Right lobe of liver (tissue), 6 donors: ENCODE results near the gene COL5A1. TPM values are rescaled to one million over a fixed set of nuclear protein-coding genes. Genes with fewer than 3 reads are reported as not detected.

Experiments
- ATAC-seq, 4 donors: fragments of 200-7000 bp; cut with Tn5 transposase; one replicate each; pipeline ENCODE4 v1.9.1; 2020; ENCODE audit warnings: mild to moderate bottlenecking in 4 of 4, moderate library complexity in 4 of 4
- DNase-seq, 3 donors: peaks; one replicate each; pipeline ENCODE4 v3.0.0-alpha.2; 2020
- H3K27ac ChIP-seq, 3 donors: fragments of 200-600 bp; one replicate each; pipeline ENCODE4 v1.8.0; 2022
- H3K27me3 ChIP-seq, 2 donors: fragments of 200-600 bp; one replicate each; pipeline ENCODE4 v1.8.0; 2022
- H3K36me3 ChIP-seq, 4 donors: fragments of 200-600 bp; sonication (generic) in 1 of 4; one replicate each; pipeline versions ENCODE4 v1.5.1 to v1.8.0; 2017 to 2022; ENCODE audit warnings: control low read depth in 1 of 4
- H3K4me1 ChIP-seq, 4 donors: fragments of 200-600 bp; sonication (generic) in 1 of 4; one replicate each; pipeline versions ENCODE4 v1.5.1 to v1.8.0; 2017 to 2022; ENCODE audit warnings: control low read depth in 1 of 4
- H3K4me3 ChIP-seq, 3 donors: fragments of 200-600 bp; one replicate each; pipeline ENCODE4 v1.8.0; 2022
- H3K9me3 ChIP-seq, 4 donors: fragments of 200-600 bp; sonication (generic) in 1 of 4; one replicate each; pipeline versions ENCODE4 v1.5.1 to v1.8.0; 2017 to 2022; ENCODE audit warnings: control low read depth in 1 of 4
- POLR2A ChIP-seq: fragments of 450-650 bp; IDR thresholded peaks from one replicate; pipeline ENCODE4 v1.6.1; 2017; ENCODE audit warnings: antibody characterized with exemption, mild to moderate bottlenecking
- WGBS: methylation state at CpG from one replicate; pipeline ENCODE4 v1.1.6; 2018; ENCODE audit warnings: low coverage, low lambda C conversion rate; ENCODE audit not compliant: insufficient coverage; ENCODE audit errors: missing lambda C conversion rate; 5-methylcytosine and 5-hydroxymethylcytosine counted together
- intact Hi-C, 2 donors: fragments of 100-400 bp; cut with DNase I; formaldehyde crosslinking; loops; one replicate each; pipeline versions ENCODE4 v1.11.2 to v1.14.1; 2022
- total RNA-seq, 6 experiments: library from RNA; depleted of rRNA in 2 of 6; stranded (reverse); fragments of >200 nt in 2 of 6; fragmentation: NEBNext Ultra II Directional in 3 of 6; extraction: Animal tissue kit (Norgen Biotek cat#: 25700) in 3 of 6; gene quantifications; one replicate each; pipeline versions ENCODE4 v1.1.0 to v1.2.4, GENCODE V29; 2016 to 2023
- TF ChIP-seq, protein P1 (sequence below), 4 donors: fragments of 200-600 bp in 3 of 4; fragments of 450-650 bp in 1 of 4; IDR thresholded peaks; one replicate each; pipeline versions ENCODE4 v1.5.1 to v1.8.0; 2016 to 2022; ENCODE audit warnings: antibody characterized with exemption in 4 of 4, mild to moderate bottlenecking in 2 of 4
- donor health status: DM: no; HTN: yes; CAD: no.
- donor health status: DM: no; HTN: no; CAD: no.
- donor health status: DM: no; HTN: no; CAD: no.
- donor health status: DM: no; HTN: yes; CAD: no.
- donor health status: DM: no; HTN: yes; CAD: no.

Gene COL5A1
- total RNA-seq, 6 experiments from 2014 or later: 1.5 to 17.0 (median 7.7) TPM

DNA sequence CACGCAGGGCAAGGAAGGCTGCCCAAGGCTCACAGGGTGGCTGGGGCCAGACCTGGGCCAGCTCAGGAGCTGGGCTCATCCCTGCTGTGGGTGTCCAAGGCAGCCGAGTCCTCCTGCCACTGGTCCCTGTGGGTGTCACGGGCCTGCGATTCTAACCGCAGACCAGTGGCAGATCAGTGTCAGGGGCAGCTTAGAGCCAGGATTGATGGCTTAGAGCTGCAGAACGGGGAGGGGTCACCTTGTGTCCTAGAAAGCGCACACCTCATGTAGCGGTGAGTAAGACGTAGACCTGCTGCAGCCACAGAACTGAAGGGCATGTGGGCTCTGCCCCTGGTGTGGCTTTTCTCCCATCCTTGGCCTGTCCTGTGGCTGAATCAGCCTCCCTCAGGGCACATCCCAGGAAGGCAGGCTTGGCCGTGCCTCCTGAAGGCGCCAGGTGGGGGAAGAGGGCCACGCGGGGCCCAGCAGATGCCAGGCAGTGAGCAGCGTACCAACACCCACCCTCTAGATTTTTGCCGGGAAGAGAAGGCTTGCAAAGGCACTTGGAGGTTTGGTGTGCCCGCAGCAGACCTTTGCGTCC is 160.7 kb downstream of the COL5A1 start:
- intact Hi-C loops: no loop called here
- H3K4me3 ChIP-seq: no peak overlapping the region
- H3K27ac ChIP-seq: no peak overlapping the region
- no peaks in the 10 kb centered on the region for H3K36me3 ChIP-seq
- 92% methylated on average over 4 of the region's 17 CpGs for WGBS
- no peak for ATAC-seq
- H3K4me1 ChIP-seq: no peaks in the 10 kb centered on the region
- TF ChIP-seq, protein P1, sequence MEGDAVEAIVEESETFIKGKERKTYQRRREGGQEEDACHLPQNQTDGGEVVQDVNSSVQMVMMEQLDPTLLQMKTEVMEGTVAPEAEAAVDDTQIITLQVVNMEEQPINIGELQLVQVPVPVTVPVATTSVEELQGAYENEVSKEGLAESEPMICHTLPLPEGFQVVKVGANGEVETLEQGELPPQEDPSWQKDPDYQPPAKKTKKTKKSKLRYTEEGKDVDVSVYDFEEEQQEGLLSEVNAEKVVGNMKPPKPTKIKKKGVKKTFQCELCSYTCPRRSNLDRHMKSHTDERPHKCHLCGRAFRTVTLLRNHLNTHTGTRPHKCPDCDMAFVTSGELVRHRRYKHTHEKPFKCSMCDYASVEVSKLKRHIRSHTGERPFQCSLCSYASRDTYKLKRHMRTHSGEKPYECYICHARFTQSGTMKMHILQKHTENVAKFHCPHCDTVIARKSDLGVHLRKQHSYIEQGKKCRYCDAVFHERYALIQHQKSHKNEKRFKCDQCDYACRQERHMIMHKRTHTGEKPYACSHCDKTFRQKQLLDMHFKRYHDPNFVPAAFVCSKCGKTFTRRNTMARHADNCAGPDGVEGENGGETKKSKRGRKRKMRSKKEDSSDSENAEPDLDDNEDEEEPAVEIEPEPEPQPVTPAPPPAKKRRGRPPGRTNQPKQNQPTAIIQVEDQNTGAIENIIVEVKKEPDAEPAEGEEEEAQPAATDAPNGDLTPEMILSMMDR (IDR thresholded peaks at IDR 0.05): no peak
- no peak for TF ChIP-seq POLR2A
- no peaks in the 10 kb centered on the region for H3K9me3 ChIP-seq
- no peaks in the 10 kb centered on the region for H3K27me3 ChIP-seq
- no peak for DNase-seq

DNA sequence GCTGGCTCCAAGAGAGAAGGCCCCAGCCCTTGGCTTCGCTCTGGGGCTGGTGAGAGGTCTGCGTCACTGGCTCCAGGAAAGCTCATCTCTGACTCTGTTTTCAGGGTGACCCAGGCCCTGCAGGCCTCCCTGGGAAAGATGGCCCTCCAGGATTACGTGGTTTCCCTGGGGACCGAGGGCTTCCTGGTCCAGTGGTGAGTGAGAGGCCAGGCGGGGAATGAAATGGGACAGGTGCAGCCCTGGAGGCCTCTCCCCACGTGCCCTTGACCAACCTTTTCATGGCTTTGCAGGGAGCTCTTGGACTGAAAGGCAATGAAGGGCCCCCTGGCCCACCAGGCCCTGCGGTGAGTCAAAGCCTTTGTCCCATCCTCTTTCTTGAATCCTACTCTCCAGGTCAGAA is 163.3 kb downstream of the COL5A1 start:
- Histone ChIP-seq H3K27me3 (no peaks in the 10 kb centered on the region), H3K9me3 (no peaks in the 10 kb centered on the region), H3K36me3 (no peaks in the 10 kb centered on the region), H3K4me1 (no peaks in the 10 kb centered on the region), H3K27ac (no peak overlapping the region), H3K4me3 (no peak overlapping the region)
- no peak for TF ChIP-seq POLR2A
- TF ChIP-seq, protein P1 (IDR thresholded peaks at IDR 0.05): no peak
- intact Hi-C loops: no loop called here
- 80% methylated on average over 1 of the region's 7 CpGs for WGBS
- no peak for DNase-seq
- no peak for ATAC-seq

- ATAC-seq (peak; percentile 21 to 82 (median 51)), DNase-seq (no peak)
- WGBS: 52% methylated on average over 8 of the region's 9 CpGs
- Histone ChIP-seq H3K4me1 (no peaks in the 10 kb centered on the region), H3K27ac (peak overlapping the region in 1 of 3 donors; percentile 33), H3K4me3 (no peak overlapping the region), H3K27me3 (no peaks in the 10 kb centered on the region), H3K9me3 (no peaks in the 10 kb centered on the region), H3K36me3 (no peaks in the 10 kb centered on the region)
- intact Hi-C loops: no loop called here
- TF ChIP-seq POLR2A: no peak
- TF ChIP-seq, protein P1 (IDR thresholded peaks at IDR 0.05): no peak
These were observed 166.3 kb downstream of the COL5A1 start for GRCh38 chr9:134807716-134808446.

GRCh38 chr9:134808447-134808792 is 166.8 kb downstream of the COL5A1 start:
- Histone ChIP-seq H3K4me3 (no peak overlapping the region), H3K27me3 (no peaks in the 10 kb centered on the region), H3K27ac (no peak overlapping the region), H3K36me3 (no peaks in the 10 kb centered on the region), H3K9me3 (no peaks in the 10 kb centered on the region), H3K4me1 (no peaks in the 10 kb centered on the region)
- no peak for DNase-seq
- intact Hi-C loops: no loop called here
- WGBS: 76% methylated on average over 4 of the region's 6 CpGs
- no peak for ATAC-seq
- TF ChIP-seq, protein P1 (IDR thresholded peaks at IDR 0.05): no peak
- TF ChIP-seq POLR2A: no peak
